WTC11 (cell line): ENCODE data around the gene ERC1. TPM values are rescaled to one million over a fixed set of nuclear protein-coding genes. Genes with fewer than 3 reads are reported as not detected.

Experiments used
- ATAC-seq: fragments of 200-7000 bp; cut with Tn5 transposase; 2 replicates; pipeline ENCODE4 v1.10.0; 2021; ENCODE audit warnings: mild to moderate bottlenecking, moderate library complexity
- CTCF ChIA-PET: fragments of 300-600 bp; sonication (Branson Sonifier 250); formaldehyde crosslinking; loops from one replicate; lab custom pipeline; 2021; ENCODE audit warnings: antibody characterized with exemption; lab: Charles Lee
- POLR2A ChIA-PET: fragments of 350-600 bp; sonication (Branson Sonifier 250); formaldehyde crosslinking; loops from one replicate; lab custom pipeline; 2021; ENCODE audit warnings: antibody characterized with exemption; lab: Charles Lee
- DNase-seq: peaks from one replicate; pipeline ENCODE4 v3.0.0; 2021; ENCODE audit warnings: low spot score
- H3K27ac Mint-ChIP-seq: 2 replicates; pipeline ENCODE4 v1.8.0; 2021; ENCODE audit warnings: mixed read lengths
- H3K27me3 Mint-ChIP-seq: 2 replicates; pipeline ENCODE4 v1.8.0; 2021; ENCODE audit warnings: low read depth, mild to moderate bottlenecking, moderate library complexity, mixed read lengths
- H3K36me3 Mint-ChIP-seq: 2 replicates; pipeline ENCODE4 v1.8.0; 2021; ENCODE audit warnings: mixed read lengths
- H3K4me1 Mint-ChIP-seq: 2 replicates; pipeline ENCODE4 v1.8.0; 2022; ENCODE audit warnings: mixed read lengths
- H3K4me3 Mint-ChIP-seq: 2 replicates; pipeline ENCODE4 v1.8.0; 2021; ENCODE audit warnings: mild to moderate bottlenecking, moderate library complexity, mixed read lengths
- H3K9me3 Mint-ChIP-seq: 2 replicates; pipeline ENCODE4 v1.8.0; 2021; ENCODE audit warnings: mixed read lengths
- CREM ChIP-seq: sonication (generic); formaldehyde crosslinking; IDR thresholded peaks from 2 replicates; pipeline ENCODE4 v1.8.1; 2022; ENCODE audit warnings: mild to moderate bottlenecking, missing genetic modification reagents, moderate library complexity
- ELF4 ChIP-seq: sonication (generic); formaldehyde crosslinking; IDR thresholded peaks from 2 replicates; pipeline ENCODE4 v1.8.1; 2022; ENCODE audit warnings: low read depth, mild to moderate bottlenecking, moderate library complexity, missing genetic modification reagents
- GTF2I ChIP-seq: fragments of 250-450 bp; sonication (Bioruptor Pico); conservative IDR thresholded peaks from 2 replicates; pipeline ENCODE4 v1.4.0; 2021; ENCODE audit warnings: mild to moderate bottlenecking
- HMGA2 ChIP-seq: fragments of 250-450 bp; sonication (Bioruptor Pico); IDR thresholded peaks from 2 replicates; pipeline ENCODE4 v1.4.0; 2021; ENCODE audit warnings: mild to moderate bottlenecking, moderate library complexity
- MXD4 ChIP-seq: fragments of 250-450 bp; sonication (Bioruptor Pico); IDR thresholded peaks from 2 replicates; pipeline ENCODE4 v1.8.0; 2021; ENCODE audit warnings: mild to moderate bottlenecking, moderate library complexity, borderline replicate concordance
- NFATC4 ChIP-seq: fragments of 250-450 bp; sonication (Bioruptor Pico); IDR thresholded peaks from 2 replicates; pipeline ENCODE4 v1.9.0; 2021; ENCODE audit warnings: mild to moderate bottlenecking
- NR1H2 ChIP-seq: sonication (generic); formaldehyde crosslinking; IDR thresholded peaks from 2 replicates; pipeline ENCODE4 v1.9.0; 2021; ENCODE audit warnings: mild to moderate bottlenecking, moderate library complexity, missing genetic modification reagents
- RORB ChIP-seq: fragments of 250-450 bp; sonication (Bioruptor Pico); IDR thresholded peaks from 2 replicates; pipeline ENCODE4 v1.9.0; 2021; ENCODE audit warnings: mild to moderate bottlenecking
- SOX15 ChIP-seq: fragments of 250-450 bp; sonication (Bioruptor Pico); IDR thresholded peaks from 2 replicates; pipeline ENCODE4 v1.9.0; 2021; ENCODE audit warnings: mild to moderate bottlenecking
- TCF7 ChIP-seq: sonication (generic); formaldehyde crosslinking; IDR thresholded peaks from 2 replicates; pipeline ENCODE4 v1.8.0; 2022; ENCODE audit warnings: mild to moderate bottlenecking, low read depth, missing genetic modification reagents, moderate library complexity
- ZNF121 ChIP-seq: sonication (generic); formaldehyde crosslinking; IDR thresholded peaks from 2 replicates; pipeline ENCODE4 v1.8.0; 2023; ENCODE audit warnings: missing genetic modification reagents
- ZNF138 ChIP-seq: sonication (generic); formaldehyde crosslinking; conservative IDR thresholded peaks from 2 replicates; pipeline ENCODE4 v1.8.1; 2022; ENCODE audit warnings: mild to moderate bottlenecking, moderate library complexity, missing genetic modification reagents
- total RNA-seq: library from RNA; stranded (reverse); gene quantifications from 3 replicates; pipeline ENCODE4 v1.2.3, GENCODE V29; 2021
- TF ChIP-seq, protein P1 (sequence below): fragments of 250-450 bp; sonication (Bioruptor Pico); IDR thresholded peaks from 2 replicates; pipeline ENCODE4 v1.9.0; 2021; ENCODE audit warnings: mild to moderate bottlenecking
- TF ChIP-seq, protein P2 (sequence below): fragments of 250-450 bp; sonication (Bioruptor Pico); IDR thresholded peaks from 2 replicates; pipeline ENCODE4 v1.9.0; 2021; ENCODE audit warnings: mild to moderate bottlenecking, borderline replicate concordance
- TF ChIP-seq, protein P3 (sequence below): sonication (generic); formaldehyde crosslinking; conservative IDR thresholded peaks from 2 replicates; pipeline ENCODE4 v1.8.1; 2023; ENCODE audit warnings: mild to moderate bottlenecking, low read depth, missing genetic modification reagents, moderate library complexity
- TF ChIP-seq, protein P4 (sequence below): sonication (generic); formaldehyde crosslinking; IDR thresholded peaks from 2 replicates; pipeline ENCODE4 v1.8.0; 2022; ENCODE audit warnings: mild to moderate bottlenecking, missing genetic modification reagents
- TF ChIP-seq, protein P5 (sequence below): sonication (generic); formaldehyde crosslinking; IDR thresholded peaks from 2 replicates; pipeline ENCODE4 v1.8.1; 2023; ENCODE audit warnings: mild to moderate bottlenecking, missing genetic modification reagents

Gene ERC1
- total RNA-seq, 1 experiment from 2014 or later: 47.5 TPM

DNA sequence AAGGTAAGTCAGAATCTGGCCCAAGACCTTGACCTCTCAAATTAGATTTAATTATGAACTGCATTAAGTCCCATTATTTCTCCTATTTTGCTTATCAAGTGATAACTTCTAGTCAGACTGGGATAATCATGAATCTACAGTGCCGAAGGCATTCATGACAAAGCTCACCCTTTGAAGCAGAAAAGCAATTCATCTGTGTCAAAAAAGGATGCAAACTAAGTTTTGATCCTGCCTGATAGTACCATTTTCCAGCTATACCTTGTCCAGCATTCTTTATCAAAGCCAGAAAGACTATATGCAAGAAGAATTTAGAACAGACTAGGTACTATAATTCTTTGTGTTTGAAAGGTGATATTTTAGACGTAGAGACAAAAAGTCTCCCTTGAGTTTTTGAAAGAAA lies 335.2 kb downstream of the ERC1 start:
- Mint-ChIP-seq H3K27ac (no peak overlapping the region), H3K4me3 (no peak overlapping the region), H3K4me1 (no peaks in the 10 kb centered on the region), H3K36me3 (no peaks in the 10 kb centered on the region), H3K9me3 (no peaks in the 10 kb centered on the region), H3K27me3 (no peaks in the 10 kb centered on the region)
- ChIA-PET CTCF (no interaction called here), POLR2A (no interaction called here)
- no peak for DNase-seq
- TF ChIP-seq ZNF121 (CRISPR knock-in tag) (no peak), RORB (CRISPR knock-in tag) (no peak), MXD4 (CRISPR knock-in tag) (no peak), NR1H2 (CRISPR knock-in tag) (no peak), ZNF138 (CRISPR knock-in tag) (no peak), ELF4 (CRISPR knock-in tag) (no peak), NFATC4 (CRISPR knock-in tag) (no peak), GTF2I (CRISPR knock-in tag) (no peak), HMGA2 (CRISPR knock-in tag) (no peak), TCF7 (CRISPR knock-in tag) (no peak)
- TF ChIP-seq, protein P1, sequence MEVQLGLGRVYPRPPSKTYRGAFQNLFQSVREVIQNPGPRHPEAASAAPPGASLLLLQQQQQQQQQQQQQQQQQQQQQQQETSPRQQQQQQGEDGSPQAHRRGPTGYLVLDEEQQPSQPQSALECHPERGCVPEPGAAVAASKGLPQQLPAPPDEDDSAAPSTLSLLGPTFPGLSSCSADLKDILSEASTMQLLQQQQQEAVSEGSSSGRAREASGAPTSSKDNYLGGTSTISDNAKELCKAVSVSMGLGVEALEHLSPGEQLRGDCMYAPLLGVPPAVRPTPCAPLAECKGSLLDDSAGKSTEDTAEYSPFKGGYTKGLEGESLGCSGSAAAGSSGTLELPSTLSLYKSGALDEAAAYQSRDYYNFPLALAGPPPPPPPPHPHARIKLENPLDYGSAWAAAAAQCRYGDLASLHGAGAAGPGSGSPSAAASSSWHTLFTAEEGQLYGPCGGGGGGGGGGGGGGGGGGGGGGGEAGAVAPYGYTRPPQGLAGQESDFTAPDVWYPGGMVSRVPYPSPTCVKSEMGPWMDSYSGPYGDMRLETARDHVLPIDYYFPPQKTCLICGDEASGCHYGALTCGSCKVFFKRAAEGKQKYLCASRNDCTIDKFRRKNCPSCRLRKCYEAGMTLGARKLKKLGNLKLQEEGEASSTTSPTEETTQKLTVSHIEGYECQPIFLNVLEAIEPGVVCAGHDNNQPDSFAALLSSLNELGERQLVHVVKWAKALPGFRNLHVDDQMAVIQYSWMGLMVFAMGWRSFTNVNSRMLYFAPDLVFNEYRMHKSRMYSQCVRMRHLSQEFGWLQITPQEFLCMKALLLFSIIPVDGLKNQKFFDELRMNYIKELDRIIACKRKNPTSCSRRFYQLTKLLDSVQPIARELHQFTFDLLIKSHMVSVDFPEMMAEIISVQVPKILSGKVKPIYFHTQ: no peak
- TF ChIP-seq, protein P2, sequence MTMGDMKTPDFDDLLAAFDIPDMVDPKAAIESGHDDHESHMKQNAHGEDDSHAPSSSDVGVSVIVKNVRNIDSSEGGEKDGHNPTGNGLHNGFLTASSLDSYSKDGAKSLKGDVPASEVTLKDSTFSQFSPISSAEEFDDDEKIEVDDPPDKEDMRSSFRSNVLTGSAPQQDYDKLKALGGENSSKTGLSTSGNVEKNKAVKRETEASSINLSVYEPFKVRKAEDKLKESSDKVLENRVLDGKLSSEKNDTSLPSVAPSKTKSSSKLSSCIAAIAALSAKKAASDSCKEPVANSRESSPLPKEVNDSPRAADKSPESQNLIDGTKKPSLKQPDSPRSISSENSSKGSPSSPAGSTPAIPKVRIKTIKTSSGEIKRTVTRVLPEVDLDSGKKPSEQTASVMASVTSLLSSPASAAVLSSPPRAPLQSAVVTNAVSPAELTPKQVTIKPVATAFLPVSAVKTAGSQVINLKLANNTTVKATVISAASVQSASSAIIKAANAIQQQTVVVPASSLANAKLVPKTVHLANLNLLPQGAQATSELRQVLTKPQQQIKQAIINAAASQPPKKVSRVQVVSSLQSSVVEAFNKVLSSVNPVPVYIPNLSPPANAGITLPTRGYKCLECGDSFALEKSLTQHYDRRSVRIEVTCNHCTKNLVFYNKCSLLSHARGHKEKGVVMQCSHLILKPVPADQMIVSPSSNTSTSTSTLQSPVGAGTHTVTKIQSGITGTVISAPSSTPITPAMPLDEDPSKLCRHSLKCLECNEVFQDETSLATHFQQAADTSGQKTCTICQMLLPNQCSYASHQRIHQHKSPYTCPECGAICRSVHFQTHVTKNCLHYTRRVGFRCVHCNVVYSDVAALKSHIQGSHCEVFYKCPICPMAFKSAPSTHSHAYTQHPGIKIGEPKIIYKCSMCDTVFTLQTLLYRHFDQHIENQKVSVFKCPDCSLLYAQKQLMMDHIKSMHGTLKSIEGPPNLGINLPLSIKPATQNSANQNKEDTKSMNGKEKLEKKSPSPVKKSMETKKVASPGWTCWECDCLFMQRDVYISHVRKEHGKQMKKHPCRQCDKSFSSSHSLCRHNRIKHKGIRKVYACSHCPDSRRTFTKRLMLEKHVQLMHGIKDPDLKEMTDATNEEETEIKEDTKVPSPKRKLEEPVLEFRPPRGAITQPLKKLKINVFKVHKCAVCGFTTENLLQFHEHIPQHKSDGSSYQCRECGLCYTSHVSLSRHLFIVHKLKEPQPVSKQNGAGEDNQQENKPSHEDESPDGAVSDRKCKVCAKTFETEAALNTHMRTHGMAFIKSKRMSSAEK (CRISPR knock-in tag): no peak
- TF ChIP-seq, protein P3, sequence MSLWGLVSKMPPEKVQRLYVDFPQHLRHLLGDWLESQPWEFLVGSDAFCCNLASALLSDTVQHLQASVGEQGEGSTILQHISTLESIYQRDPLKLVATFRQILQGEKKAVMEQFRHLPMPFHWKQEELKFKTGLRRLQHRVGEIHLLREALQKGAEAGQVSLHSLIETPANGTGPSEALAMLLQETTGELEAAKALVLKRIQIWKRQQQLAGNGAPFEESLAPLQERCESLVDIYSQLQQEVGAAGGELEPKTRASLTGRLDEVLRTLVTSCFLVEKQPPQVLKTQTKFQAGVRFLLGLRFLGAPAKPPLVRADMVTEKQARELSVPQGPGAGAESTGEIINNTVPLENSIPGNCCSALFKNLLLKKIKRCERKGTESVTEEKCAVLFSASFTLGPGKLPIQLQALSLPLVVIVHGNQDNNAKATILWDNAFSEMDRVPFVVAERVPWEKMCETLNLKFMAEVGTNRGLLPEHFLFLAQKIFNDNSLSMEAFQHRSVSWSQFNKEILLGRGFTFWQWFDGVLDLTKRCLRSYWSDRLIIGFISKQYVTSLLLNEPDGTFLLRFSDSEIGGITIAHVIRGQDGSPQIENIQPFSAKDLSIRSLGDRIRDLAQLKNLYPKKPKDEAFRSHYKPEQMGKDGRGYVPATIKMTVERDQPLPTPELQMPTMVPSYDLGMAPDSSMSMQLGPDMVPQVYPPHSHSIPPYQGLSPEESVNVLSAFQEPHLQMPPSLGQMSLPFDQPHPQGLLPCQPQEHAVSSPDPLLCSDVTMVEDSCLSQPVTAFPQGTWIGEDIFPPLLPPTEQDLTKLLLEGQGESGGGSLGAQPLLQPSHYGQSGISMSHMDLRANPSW (CRISPR knock-in tag): no peak
- TF ChIP-seq, protein P4, sequence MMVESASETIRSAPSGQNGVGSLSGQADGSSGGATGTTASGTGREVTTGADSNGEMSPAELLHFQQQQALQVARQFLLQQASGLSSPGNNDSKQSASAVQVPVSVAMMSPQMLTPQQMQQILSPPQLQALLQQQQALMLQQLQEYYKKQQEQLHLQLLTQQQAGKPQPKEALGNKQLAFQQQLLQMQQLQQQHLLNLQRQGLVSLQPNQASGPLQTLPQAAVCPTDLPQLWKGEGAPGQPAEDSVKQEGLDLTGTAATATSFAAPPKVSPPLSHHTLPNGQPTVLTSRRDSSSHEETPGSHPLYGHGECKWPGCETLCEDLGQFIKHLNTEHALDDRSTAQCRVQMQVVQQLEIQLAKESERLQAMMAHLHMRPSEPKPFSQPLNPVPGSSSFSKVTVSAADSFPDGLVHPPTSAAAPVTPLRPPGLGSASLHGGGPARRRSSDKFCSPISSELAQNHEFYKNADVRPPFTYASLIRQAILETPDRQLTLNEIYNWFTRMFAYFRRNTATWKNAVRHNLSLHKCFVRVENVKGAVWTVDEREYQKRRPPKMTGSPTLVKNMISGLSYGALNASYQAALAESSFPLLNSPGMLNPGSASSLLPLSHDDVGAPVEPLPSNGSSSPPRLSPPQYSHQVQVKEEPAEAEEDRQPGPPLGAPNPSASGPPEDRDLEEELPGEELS: no peak
- no peak for ATAC-seq

DNA sequence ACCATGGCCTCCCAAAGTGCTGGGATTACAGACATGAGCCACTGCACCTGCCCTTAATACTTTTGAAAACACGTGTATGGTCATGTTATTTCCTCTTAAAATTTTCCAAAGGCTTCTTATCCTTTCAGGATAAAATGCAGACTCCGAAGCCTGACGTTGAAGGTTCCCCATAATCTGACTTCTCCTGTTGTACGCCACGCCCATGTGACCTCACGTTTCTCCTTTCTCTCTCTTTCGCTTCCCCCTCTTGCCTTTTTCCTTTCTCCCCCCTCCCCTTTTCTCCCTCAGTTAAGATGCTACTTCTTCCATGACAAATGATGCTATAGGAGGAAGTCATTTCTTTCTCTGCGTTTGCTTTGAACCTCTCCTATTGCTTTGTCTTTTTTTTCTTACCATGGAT lies 337.4 kb downstream of the ERC1 start:
- no peak for ATAC-seq
- ChIA-PET CTCF (no interaction called here), POLR2A (interaction anchor here (0.6 kb wide), 1 partner anchor 123 kb away, joined by 3 read pairs; no protein-coding TSS in a partner anchor)
- Mint-ChIP-seq H3K4me1 (no peaks in the 10 kb centered on the region), H3K27ac (no peak overlapping the region), H3K36me3 (no peaks in the 10 kb centered on the region), H3K27me3 (no peaks in the 10 kb centered on the region), H3K9me3 (no peaks in the 10 kb centered on the region), H3K4me3 (no peak overlapping the region)
- no peak for DNase-seq
- TF ChIP-seq, protein P5, sequence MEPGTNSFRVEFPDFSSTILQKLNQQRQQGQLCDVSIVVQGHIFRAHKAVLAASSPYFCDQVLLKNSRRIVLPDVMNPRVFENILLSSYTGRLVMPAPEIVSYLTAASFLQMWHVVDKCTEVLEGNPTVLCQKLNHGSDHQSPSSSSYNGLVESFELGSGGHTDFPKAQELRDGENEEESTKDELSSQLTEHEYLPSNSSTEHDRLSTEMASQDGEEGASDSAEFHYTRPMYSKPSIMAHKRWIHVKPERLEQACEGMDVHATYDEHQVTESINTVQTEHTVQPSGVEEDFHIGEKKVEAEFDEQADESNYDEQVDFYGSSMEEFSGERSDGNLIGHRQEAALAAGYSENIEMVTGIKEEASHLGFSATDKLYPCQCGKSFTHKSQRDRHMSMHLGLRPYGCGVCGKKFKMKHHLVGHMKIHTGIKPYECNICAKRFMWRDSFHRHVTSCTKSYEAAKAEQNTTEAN: no peak
- TF ChIP-seq, protein P2 (CRISPR knock-in tag): no peak
- TF ChIP-seq CREM (CRISPR knock-in tag) (no peak), SOX15 (CRISPR knock-in tag) (no peak)
